ENCODE results near the gene ELL2. TPM values are rescaled to one million over a fixed set of nuclear protein-coding genes. Genes with fewer than 3 reads are reported as not detected.
A peak's percentile ranks its signal among the peaks of the same experiment; 100 is the strongest.

Gene ELL2
- total and polyA plus RNA-seq, 2 of the 13 experiments (the other 11 are each of a cell fraction or from before 2014, with no cell fraction given): 78.9 to 97.1 TPM

DNA sequence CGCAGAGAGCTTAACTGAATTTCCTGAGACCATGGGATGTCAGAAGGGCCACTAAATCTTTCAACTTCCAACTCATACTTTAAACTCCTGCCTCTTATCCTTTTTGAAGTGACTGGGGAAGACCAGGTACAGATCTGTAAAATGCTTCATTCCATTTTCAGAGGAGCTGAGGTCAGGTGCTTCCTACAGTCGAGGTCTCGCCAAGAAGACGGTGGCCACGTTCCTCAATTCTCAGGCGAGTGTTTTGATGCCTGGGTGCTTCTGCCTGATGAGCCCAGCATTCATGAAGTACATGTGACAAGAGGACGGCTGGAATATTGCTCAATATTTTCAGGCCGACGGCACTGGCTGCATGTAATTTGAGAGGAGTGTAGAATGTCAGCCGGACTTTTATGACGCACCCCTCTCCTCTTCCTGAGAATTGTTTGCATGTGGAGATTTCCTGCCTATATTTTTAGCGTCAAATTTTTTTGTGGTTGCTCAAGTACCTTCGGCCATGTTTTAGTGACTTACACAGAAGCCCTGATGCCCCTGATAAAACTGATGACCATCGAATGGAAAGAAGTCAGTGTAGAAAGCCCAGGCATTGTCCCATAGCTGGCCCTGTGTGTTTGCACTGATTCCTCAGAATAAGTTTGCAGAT, 100.3 kb downstream of the ELL2 start (continued):
- TF ChIP-seq, protein P1, sequence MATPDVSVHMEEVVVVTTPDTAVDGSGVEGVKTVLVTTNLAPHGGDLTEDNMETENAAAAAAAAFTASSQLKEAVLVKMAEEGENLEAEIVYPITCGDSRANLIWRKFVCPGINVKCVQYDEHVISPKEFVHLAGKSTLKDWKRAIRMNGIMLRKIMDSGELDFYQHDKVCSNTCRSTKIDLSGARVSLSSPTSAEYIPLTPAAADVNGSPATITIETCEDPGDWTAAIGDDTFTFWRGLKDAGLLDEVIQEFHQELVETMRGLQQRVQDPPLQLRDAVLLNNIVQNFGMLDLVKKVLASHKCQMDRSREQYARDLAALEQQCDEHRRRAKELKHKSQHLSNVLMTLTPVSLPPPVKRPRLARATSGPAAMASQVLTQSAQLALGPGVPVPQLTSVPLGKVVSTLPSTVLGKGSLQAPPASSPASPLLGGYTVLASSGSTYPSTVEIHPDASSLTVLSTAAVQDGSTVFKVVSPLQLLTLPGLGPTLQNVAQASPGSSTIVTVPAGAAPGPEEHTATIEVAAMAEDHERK (CRISPR knock-in tag; IDR thresholded peaks at IDR 0.05; ENCODE audit: low read depth): no peak
- TF ChIP-seq HOXA3 (CRISPR knock-in tag; IDR thresholded peaks at IDR 0.05) (peak; percentile 86), REPIN1 (CRISPR knock-in tag; IDR thresholded peaks at IDR 0.05; ENCODE audit: borderline replicate concordance, low read depth) (no peak), NFATC3 (CRISPR knock-in tag; IDR thresholded peaks at IDR 0.05) (no peak), IRF2 (CRISPR knock-in tag; IDR thresholded peaks at IDR 0.05) (peak; percentile 55; the same call in 1 of the 2 replicates), ATAD3A (CRISPR knock-in tag; IDR thresholded peaks at IDR 0.05) (no peak), ZNF30 (CRISPR knock-in tag; IDR thresholded peaks at IDR 0.05) (no peak), ZNF772 (CRISPR knock-in tag; IDR thresholded peaks at IDR 0.05) (no peak; the same call in 1 of the 2 replicates), ISX (CRISPR knock-in tag; conservative IDR thresholded peaks at IDR 0.05) (no peak), CCDC6 (CRISPR knock-in tag; IDR thresholded peaks at IDR 0.05) (peak; percentile 79), AGO2 (optimal IDR thresholded peaks at IDR 0.05; ENCODE audit: low read depth, low read length) (no peak), GATAD2A (CRISPR knock-in tag; IDR thresholded peaks at IDR 0.05) (peak; percentile 93), BORCS8-MEF2B (CRISPR knock-in tag; IDR thresholded peaks at IDR 0.05) (no peak; the same call in 1 of the 2 replicates), EZH2 (conservative IDR thresholded peaks at IDR 0.05; ENCODE audit: low read depth, low read length) (no peak), RFXANK (CRISPR knock-in tag; IDR thresholded peaks at IDR 0.05) (no peak), SPEN (CRISPR knock-in tag; IDR thresholded peaks at IDR 0.05; ENCODE audit: low read depth) (peak; percentile 57; the same call in 1 of the 2 replicates), ZNF367 (CRISPR knock-in tag; IDR thresholded peaks at IDR 0.05; ENCODE audit: borderline replicate concordance) (no peak), PITX1 (CRISPR knock-in tag; IDR thresholded peaks at IDR 0.05) (peak; percentile 71)
- TF ChIP-seq, protein P2, sequence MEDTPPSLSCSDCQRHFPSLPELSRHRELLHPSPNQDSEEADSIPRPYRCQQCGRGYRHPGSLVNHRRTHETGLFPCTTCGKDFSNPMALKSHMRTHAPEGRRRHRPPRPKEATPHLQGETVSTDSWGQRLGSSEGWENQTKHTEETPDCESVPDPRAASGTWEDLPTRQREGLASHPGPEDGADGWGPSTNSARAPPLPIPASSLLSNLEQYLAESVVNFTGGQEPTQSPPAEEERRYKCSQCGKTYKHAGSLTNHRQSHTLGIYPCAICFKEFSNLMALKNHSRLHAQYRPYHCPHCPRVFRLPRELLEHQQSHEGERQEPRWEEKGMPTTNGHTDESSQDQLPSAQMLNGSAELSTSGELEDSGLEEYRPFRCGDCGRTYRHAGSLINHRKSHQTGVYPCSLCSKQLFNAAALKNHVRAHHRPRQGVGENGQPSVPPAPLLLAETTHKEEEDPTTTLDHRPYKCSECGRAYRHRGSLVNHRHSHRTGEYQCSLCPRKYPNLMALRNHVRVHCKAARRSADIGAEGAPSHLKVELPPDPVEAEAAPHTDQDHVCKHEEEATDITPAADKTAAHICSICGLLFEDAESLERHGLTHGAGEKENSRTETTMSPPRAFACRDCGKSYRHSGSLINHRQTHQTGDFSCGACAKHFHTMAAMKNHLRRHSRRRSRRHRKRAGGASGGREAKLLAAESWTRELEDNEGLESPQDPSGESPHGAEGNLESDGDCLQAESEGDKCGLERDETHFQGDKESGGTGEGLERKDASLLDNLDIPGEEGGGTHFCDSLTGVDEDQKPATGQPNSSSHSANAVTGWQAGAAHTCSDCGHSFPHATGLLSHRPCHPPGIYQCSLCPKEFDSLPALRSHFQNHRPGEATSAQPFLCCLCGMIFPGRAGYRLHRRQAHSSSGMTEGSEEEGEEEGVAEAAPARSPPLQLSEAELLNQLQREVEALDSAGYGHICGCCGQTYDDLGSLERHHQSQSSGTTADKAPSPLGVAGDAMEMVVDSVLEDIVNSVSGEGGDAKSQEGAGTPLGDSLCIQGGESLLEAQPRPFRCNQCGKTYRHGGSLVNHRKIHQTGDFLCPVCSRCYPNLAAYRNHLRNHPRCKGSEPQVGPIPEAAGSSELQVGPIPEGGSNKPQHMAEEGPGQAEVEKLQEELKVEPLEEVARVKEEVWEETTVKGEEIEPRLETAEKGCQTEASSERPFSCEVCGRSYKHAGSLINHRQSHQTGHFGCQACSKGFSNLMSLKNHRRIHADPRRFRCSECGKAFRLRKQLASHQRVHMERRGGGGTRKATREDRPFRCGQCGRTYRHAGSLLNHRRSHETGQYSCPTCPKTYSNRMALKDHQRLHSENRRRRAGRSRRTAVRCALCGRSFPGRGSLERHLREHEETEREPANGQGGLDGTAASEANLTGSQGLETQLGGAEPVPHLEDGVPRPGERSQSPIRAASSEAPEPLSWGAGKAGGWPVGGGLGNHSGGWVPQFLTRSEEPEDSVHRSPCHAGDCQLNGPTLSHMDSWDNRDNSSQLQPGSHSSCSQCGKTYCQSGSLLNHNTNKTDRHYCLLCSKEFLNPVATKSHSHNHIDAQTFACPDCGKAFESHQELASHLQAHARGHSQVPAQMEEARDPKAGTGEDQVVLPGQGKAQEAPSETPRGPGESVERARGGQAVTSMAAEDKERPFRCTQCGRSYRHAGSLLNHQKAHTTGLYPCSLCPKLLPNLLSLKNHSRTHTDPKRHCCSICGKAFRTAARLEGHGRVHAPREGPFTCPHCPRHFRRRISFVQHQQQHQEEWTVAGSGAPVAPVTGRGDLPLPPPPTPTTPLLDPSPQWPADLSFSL (CRISPR knock-in tag; IDR thresholded peaks at IDR 0.05): no peak
- TF ChIP-seq, protein P3, sequence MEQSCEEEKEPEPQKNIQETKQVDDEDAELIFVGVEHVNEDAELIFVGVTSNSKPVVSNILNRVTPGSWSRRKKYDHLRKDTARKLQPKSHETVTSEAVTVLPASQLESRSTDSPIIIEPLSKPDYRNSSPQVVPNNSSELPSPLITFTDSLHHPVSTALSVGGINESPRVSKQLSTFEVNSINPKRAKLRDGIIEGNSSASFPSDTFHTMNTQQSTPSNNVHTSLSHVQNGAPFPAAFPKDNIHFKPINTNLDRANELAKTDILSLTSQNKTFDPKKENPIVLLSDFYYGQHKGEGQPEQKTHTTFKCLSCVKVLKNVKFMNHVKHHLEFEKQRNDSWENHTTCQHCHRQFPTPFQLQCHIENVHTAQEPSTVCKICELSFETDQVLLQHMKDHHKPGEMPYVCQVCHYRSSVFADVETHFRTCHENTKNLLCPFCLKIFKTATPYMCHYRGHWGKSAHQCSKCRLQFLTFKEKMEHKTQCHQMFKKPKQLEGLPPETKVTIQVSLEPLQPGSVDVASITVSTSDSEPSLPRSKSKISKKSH (CRISPR knock-in tag; IDR thresholded peaks at IDR 0.05; ENCODE audit: borderline replicate concordance): no peak
- TF ChIP-seq, protein P4, sequence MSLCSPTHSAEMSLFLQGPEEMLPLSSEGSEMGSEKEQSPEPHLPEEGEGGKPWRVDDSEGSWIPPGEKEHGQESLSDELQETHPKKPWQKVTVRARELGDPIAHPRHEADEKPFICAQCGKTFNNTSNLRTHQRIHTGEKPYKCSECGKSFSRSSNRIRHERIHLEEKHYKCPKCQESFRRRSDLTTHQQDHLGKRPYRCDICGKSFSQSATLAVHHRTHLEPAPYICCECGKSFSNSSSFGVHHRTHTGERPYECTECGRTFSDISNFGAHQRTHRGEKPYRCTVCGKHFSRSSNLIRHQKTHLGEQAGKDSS (CRISPR knock-in tag; IDR thresholded peaks at IDR 0.05; ENCODE audit: borderline replicate concordance, low read depth): peak; percentile 48; the same call in 1 of the 2 replicates

Data from HepG2 (cell line).